Liver (tissue), 9 donors: ENCODE results near the gene TRDN. TPM values are rescaled to one million over a fixed set of nuclear protein-coding genes. Genes with fewer than 3 reads are reported as not detected.

ENCODE experiments used
- DNase-seq: peaks from one replicate; pipeline ENCODE4 v3.0.0-alpha.2; 2017; ENCODE audit warnings: low spot score
- H3K27ac ChIP-seq, 2 donors: one replicate each; pipeline ENCODE4 v1.7.0; 2013; ENCODE audit warnings: inconsistent platforms in 2 of 2, low read length in 2 of 2, control low read depth in 1 of 2, low read depth in 1 of 2, mild to moderate bottlenecking in 1 of 2
- H3K27me3 ChIP-seq, 4 donors: one replicate each; pipeline versions ENCODE4 v1.6.1 to v1.7.0; 2013; ENCODE audit warnings: low read length in 3 of 4, inconsistent platforms in 1 of 4, mild to moderate bottlenecking in 1 of 4, moderate library complexity in 1 of 4; ENCODE audit not compliant: control insufficient read depth in 4 of 4, insufficient read depth in 4 of 4
- H3K36me3 ChIP-seq, 4 donors: one replicate each; pipeline versions ENCODE4 v1.6.1 to v1.7.0; 2013; ENCODE audit warnings: low read length in 3 of 4, mild to moderate bottlenecking in 3 of 4, low read depth in 1 of 4, moderate library complexity in 1 of 4; ENCODE audit not compliant: control insufficient read depth in 4 of 4, insufficient read depth in 3 of 4
- H3K4me1 ChIP-seq, 4 donors: one replicate each; pipeline versions ENCODE4 v1.6.1 to v1.7.0; 2013; ENCODE audit warnings: low read length in 3 of 4, mild to moderate bottlenecking in 3 of 4, moderate library complexity in 1 of 4; ENCODE audit not compliant: control insufficient read depth in 4 of 4, insufficient read depth in 4 of 4
- H3K4me3 ChIP-seq, 3 donors: one replicate each; pipeline versions ENCODE4 v1.6.1 to v1.7.0; 2013; ENCODE audit warnings: low read length in 3 of 3, control low read depth in 1 of 3, low read depth in 1 of 3, mild to moderate bottlenecking in 1 of 3
- H3K9ac ChIP-seq, 2 donors: one replicate each; pipeline ENCODE4 v1.7.0; 2013; ENCODE audit warnings: low read length in 2 of 2, mild to moderate bottlenecking in 2 of 2, moderate library complexity in 2 of 2, control low read depth in 1 of 2, low read depth in 1 of 2
- H3K9me3 ChIP-seq, 4 donors: one replicate each; pipeline versions ENCODE4 v1.6.1 to v1.7.0; 2013; ENCODE audit warnings: low read length in 3 of 4; ENCODE audit not compliant: control insufficient read depth in 4 of 4
- EGR1 ChIP-seq, 2 donors: IDR thresholded peaks; 2 replicates each; pipeline ENCODE4 v1.6.1; 2016 to 2018; ENCODE audit warnings: antibody characterized with exemption in 2 of 2, low read depth in 2 of 2
- FOXA1 ChIP-seq: IDR thresholded peaks from 2 replicates; pipeline ENCODE4 v1.6.1; 2016; ENCODE audit warnings: antibody characterized with exemption
- FOXA2 ChIP-seq: IDR thresholded peaks from 2 replicates; pipeline ENCODE4 v1.6.1; 2016; ENCODE audit warnings: antibody characterized with exemption
- HNF4A ChIP-seq, 2 donors: conservative IDR thresholded peaks; 2 replicates each; pipeline ENCODE4 v1.6.1; 2016; ENCODE audit warnings: antibody characterized with exemption in 2 of 2, mild to moderate bottlenecking in 2 of 2
- HNF4G ChIP-seq: IDR thresholded peaks from 2 replicates; pipeline ENCODE4 v1.6.1; 2016; ENCODE audit warnings: antibody characterized with exemption
- JUND ChIP-seq, 2 donors: IDR thresholded peaks; 2 replicates each; pipeline ENCODE4 v1.6.1; 2016; ENCODE audit warnings: antibody characterized with exemption in 2 of 2
- NR2F2 ChIP-seq: IDR thresholded peaks from 2 replicates; pipeline ENCODE4 v1.6.1; 2016; ENCODE audit warnings: antibody characterized with exemption
- RAD21 ChIP-seq, 2 donors: IDR thresholded peaks; 2 replicates each; pipeline ENCODE4 v1.6.1; 2016; ENCODE audit warnings: antibody characterized with exemption in 2 of 2, mild to moderate bottlenecking in 2 of 2
- RXRA ChIP-seq, 2 donors: IDR thresholded peaks; 2 replicates each; pipeline ENCODE4 v1.6.1; 2017 to 2018; ENCODE audit warnings: antibody characterized with exemption in 2 of 2, mild to moderate bottlenecking in 1 of 2
- SP1 ChIP-seq: IDR thresholded peaks from 2 replicates; pipeline ENCODE4 v1.6.1; 2018; ENCODE audit warnings: antibody characterized with exemption, mild to moderate bottlenecking
- TAF1 ChIP-seq: conservative IDR thresholded peaks from 2 replicates; pipeline ENCODE4 v1.6.1; 2016; ENCODE audit warnings: antibody characterized with exemption, mild to moderate bottlenecking
- YY1 ChIP-seq: IDR thresholded peaks from 2 replicates; pipeline ENCODE4 v1.6.1; 2016; ENCODE audit warnings: antibody characterized with exemption, mild to moderate bottlenecking
- WGBS: extraction: QIAGEN DNeasy Blood & Tissue Kit; methylation state at CpG from one replicate; pipeline ENCODE4 v1.1.7; 2013; 5-methylcytosine and 5-hydroxymethylcytosine counted together
- polyA plus RNA-seq, 2 donors: library from polyadenylated mRNA; stranded (reverse) in 1 of 2; unstranded in 1 of 2; fragments of 200-250 nt in 1 of 2; fragments of >200 nt in 1 of 2; fragmentation: Nextera tagmentation in 1 of 2; extraction: Ambion mirVana in 1 of 2; gene quantifications; one replicate each; pipeline versions ENCODE4 v1.2.1 to v1.2.3, GENCODE V29; 2013 to 2015
- total RNA-seq, 2 donors: library from RNA; depleted of rRNA; stranded (reverse); fragments of >200 nt; gene quantifications; one replicate each; pipeline ENCODE4 v1.2.3, GENCODE V29; 2014
- TF ChIP-seq, protein P1 (sequence below): IDR thresholded peaks from 2 replicates; pipeline ENCODE4 v1.6.1; 2016; ENCODE audit warnings: antibody characterized with exemption, mild to moderate bottlenecking
- TF ChIP-seq, protein P2 (sequence below): fragments of 150-350 bp; IDR thresholded peaks from 2 replicates; pipeline ENCODE4 v1.5.1; 2017; ENCODE audit warnings: improper control_type of control experiment, low read depth, low read length; ENCODE audit not compliant: missing input control
- TF ChIP-seq, protein P3 (sequence below): IDR thresholded peaks from 2 replicates; pipeline ENCODE4 v1.6.1; 2016; ENCODE audit warnings: antibody characterized with exemption
- TF ChIP-seq, protein P4 (sequence below): IDR thresholded peaks from 2 replicates; pipeline ENCODE4 v1.6.1; 2016; ENCODE audit warnings: antibody characterized with exemption
- TF ChIP-seq, protein P5 (sequence below): IDR thresholded peaks from 2 replicates; pipeline ENCODE4 v1.6.1; 2016; ENCODE audit warnings: antibody characterized with exemption
- donor health status: healthy.
- donor health status: healthy.
- donor health status: healthy.
- donor health status: healthy.
- donor health status: healthy.

The TRDN gene
- total and polyA plus RNA-seq, 4 donors: 0.08 to 0.79 TPM; not detected in 2

DNA sequence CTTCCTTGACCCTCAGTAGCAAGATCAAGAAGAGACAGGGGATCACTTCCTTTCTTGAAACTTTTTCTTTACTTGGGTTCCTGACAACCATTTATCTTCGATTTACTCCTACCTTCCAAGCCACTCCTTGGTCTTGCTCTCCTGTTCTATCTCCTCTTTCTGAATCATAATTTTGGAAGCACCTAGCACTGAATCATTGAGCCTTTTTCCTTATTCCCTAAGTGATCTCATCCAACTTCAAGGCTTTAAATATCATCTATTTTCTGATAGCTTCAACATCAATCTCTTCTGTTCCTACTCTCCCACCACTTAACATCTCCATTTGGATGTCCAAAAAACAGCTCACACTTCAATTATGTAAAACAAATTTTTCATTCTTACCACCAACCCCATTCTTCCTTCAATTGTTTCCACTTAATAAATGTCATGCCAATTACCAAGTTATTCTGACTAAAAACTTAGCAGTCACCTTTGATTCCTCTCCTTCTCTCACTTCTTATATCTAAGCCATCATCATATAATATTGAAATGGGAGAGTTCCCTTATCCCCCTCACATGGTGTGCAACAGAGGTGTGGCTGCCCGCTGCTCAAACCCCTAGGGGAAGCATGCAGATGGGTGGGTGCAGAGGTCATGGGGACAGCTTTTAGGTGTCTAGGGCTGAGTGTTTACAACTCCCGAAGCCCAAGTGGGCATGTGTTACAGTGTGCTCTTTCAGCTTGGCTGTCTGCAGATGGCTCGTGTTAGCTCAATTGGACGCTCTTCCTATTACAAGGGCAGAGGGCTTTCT, 23.4 kb upstream of the TRDN start:
- no peaks in the 10 kb centered on the region for H3K9me3 ChIP-seq
- H3K4me1 ChIP-seq: no peaks in the 10 kb centered on the region
- no peak overlapping the region for H3K27ac ChIP-seq
- no peak overlapping the region for H3K9ac ChIP-seq
- TF ChIP-seq FOXA1 (no peak), HNF4G (no peak), JUND (IDR thresholded peaks at IDR 0.05) (no peak), HNF4A (conservative IDR thresholded peaks at IDR 0.05) (no peak), NR2F2 (no peak), EGR1 (IDR thresholded peaks at IDR 0.05; ENCODE audit: low read depth in 2 of 2) (no peak), RXRA (IDR thresholded peaks at IDR 0.05) (no peak), TAF1 (no peak), YY1 (no peak)
- TF ChIP-seq, protein P1, sequence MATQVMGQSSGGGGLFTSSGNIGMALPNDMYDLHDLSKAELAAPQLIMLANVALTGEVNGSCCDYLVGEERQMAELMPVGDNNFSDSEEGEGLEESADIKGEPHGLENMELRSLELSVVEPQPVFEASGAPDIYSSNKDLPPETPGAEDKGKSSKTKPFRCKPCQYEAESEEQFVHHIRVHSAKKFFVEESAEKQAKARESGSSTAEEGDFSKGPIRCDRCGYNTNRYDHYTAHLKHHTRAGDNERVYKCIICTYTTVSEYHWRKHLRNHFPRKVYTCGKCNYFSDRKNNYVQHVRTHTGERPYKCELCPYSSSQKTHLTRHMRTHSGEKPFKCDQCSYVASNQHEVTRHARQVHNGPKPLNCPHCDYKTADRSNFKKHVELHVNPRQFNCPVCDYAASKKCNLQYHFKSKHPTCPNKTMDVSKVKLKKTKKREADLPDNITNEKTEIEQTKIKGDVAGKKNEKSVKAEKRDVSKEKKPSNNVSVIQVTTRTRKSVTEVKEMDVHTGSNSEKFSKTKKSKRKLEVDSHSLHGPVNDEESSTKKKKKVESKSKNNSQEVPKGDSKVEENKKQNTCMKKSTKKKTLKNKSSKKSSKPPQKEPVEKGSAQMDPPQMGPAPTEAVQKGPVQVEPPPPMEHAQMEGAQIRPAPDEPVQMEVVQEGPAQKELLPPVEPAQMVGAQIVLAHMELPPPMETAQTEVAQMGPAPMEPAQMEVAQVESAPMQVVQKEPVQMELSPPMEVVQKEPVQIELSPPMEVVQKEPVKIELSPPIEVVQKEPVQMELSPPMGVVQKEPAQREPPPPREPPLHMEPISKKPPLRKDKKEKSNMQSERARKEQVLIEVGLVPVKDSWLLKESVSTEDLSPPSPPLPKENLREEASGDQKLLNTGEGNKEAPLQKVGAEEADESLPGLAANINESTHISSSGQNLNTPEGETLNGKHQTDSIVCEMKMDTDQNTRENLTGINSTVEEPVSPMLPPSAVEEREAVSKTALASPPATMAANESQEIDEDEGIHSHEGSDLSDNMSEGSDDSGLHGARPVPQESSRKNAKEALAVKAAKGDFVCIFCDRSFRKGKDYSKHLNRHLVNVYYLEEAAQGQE: no peak
- TF ChIP-seq, protein P2, sequence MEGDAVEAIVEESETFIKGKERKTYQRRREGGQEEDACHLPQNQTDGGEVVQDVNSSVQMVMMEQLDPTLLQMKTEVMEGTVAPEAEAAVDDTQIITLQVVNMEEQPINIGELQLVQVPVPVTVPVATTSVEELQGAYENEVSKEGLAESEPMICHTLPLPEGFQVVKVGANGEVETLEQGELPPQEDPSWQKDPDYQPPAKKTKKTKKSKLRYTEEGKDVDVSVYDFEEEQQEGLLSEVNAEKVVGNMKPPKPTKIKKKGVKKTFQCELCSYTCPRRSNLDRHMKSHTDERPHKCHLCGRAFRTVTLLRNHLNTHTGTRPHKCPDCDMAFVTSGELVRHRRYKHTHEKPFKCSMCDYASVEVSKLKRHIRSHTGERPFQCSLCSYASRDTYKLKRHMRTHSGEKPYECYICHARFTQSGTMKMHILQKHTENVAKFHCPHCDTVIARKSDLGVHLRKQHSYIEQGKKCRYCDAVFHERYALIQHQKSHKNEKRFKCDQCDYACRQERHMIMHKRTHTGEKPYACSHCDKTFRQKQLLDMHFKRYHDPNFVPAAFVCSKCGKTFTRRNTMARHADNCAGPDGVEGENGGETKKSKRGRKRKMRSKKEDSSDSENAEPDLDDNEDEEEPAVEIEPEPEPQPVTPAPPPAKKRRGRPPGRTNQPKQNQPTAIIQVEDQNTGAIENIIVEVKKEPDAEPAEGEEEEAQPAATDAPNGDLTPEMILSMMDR: no peak
- TF ChIP-seq, protein P3, sequence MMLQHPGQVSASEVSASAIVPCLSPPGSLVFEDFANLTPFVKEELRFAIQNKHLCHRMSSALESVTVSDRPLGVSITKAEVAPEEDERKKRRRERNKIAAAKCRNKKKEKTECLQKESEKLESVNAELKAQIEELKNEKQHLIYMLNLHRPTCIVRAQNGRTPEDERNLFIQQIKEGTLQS: no peak
- WGBS: 78% methylated on average over 5 of the region's 5 CpGs
- no peak overlapping the region for H3K4me3 ChIP-seq
- peaks cover 0 to 5% (median 0%) of the 10 kb centered on the region in 4 donors for H3K27me3 ChIP-seq
- DNase-seq: no peak
- H3K36me3 ChIP-seq: no peaks in the 10 kb centered on the region

DNA sequence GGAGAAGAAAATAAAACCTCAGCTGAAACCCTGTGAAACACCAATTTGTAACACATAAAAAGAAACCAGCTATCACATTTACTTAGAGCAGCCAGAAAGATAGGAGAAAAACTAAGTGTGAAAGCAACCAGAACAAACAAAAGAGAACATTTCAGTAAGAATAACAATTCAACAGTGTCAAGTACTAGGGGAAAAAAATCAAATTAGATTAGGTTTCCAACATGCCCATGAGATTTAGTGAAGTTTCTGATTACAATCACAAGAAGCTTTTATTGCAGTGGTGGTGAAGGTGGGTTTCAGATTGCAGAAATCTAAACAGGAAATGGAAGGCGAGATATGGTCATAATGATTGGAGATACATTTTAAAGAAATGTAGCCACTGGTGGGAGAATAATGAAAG, 22.1 kb upstream of the TRDN start:
- Histone ChIP-seq H3K9ac (no peak overlapping the region), H3K9me3 (no peaks in the 10 kb centered on the region), H3K4me1 (no peaks in the 10 kb centered on the region), H3K27ac (no peak overlapping the region), H3K36me3 (no peaks in the 10 kb centered on the region), H3K27me3 (peaks cover 0 to 5% (median 0%) of the 10 kb centered on the region in 4 donors), H3K4me3 (no peak overlapping the region)
- whole genome bisulfite sequencing: 71% methylated on average over 1 of the region's 1 CpG
- no peak for DNase-seq
- TF ChIP-seq FOXA1 (no peak), RAD21 (IDR thresholded peaks at IDR 0.05) (no peak), YY1 (no peak), FOXA2 (no peak), HNF4A (conservative IDR thresholded peaks at IDR 0.05) (no peak), JUND (IDR thresholded peaks at IDR 0.05) (no peak), HNF4G (no peak), SP1 (no peak), EGR1 (IDR thresholded peaks at IDR 0.05; ENCODE audit: low read depth in 2 of 2) (no peak), NR2F2 (no peak)
- TF ChIP-seq, protein P4, sequence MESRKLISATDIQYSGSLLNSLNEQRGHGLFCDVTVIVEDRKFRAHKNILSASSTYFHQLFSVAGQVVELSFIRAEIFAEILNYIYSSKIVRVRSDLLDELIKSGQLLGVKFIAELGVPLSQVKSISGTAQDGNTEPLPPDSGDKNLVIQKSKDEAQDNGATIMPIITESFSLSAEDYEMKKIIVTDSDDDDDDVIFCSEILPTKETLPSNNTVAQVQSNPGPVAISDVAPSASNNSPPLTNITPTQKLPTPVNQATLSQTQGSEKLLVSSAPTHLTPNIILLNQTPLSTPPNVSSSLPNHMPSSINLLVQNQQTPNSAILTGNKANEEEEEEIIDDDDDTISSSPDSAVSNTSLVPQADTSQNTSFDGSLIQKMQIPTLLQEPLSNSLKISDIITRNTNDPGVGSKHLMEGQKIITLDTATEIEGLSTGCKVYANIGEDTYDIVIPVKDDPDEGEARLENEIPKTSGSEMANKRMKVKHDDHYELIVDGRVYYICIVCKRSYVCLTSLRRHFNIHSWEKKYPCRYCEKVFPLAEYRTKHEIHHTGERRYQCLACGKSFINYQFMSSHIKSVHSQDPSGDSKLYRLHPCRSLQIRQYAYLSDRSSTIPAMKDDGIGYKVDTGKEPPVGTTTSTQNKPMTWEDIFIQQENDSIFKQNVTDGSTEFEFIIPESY: no peak
- TF ChIP-seq, protein P1: no peak
- TF ChIP-seq, protein P3: no peak
- TF ChIP-seq, protein P5, sequence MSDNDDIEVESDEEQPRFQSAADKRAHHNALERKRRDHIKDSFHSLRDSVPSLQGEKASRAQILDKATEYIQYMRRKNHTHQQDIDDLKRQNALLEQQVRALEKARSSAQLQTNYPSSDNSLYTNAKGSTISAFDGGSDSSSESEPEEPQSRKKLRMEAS: no peak
